ENCODE results near the gene CD37.
"Not testable (repeated sequence)": the region's sequence is repeated elsewhere in the genome, so short reads cannot be mapped to it uniquely, and the experiment has no call there.

CD37 gene

DNA sequence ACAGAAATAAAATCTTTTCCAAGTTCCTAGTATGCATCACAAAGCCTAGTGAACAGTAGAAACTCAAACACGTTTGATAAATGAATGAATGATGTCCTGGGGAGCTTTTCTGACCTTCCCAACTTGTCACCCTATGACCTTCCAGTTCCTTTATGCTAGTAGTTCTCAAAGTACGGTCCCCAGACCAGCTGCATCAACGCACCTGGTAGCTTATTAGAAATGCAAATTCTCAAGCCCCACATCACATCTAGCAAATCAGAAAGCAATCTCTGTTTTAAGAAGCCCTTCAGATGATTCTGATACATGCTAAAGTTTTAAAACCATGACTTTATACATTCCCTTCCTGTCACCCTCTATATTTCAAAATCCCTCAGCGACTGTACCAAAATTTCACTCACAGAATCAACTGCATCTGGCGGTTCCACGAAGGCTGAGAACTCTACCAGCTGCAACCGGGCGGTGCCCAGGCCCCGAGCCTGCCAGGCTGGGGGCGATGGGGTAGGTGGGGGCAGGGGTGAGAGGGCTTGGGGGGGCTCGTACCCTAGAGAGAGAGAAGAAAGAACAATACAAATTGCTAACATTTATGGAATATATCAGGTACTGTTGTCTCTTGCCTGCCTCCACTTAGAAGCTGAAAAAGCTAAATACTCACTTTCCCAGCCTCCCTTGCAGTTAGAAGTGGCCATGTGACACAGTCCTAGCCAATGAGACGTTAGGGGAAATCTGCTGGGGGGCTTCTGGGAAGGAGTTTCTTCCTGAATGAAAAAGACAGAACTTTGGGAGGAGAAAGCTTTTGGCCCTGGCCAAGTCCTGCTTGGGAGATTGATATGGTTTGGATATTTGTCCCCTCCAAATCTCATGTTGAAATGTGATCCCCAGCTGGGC, 13.3 kb downstream of the CD37 start:
- no peak for DNase-seq

GRCh38 chr19:49349567-49349966, 14.4 kb downstream of the CD37 start:
- no peak for DNase-seq

DNA sequence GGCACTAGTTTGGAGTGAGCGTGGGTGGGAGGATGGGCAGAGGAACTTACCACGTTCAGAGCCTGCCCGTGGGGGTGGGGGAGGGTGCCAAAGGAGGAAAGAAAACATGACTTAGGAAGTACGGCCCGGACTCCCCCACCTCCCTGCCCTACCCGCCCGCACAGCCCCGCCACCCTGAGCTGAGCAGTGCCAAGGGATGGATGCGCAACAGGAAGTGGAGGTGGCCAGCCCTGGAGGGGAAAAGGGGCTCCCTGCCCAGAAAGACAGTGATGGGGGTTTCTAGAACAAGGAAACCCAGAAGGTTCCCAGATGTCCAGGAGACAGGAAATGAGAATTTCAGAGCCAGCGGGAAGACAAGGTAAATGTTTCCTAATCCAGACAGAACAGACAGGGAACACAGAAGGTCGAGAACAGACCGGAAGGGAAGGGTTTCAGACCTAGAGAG, 20.7 kb downstream of the CD37 start:
- no peak for DNase-seq

GRCh38 chr19:49356382-49356781, 21.2 kb downstream of the CD37 start:
- DNase-seq = no peak

GRCh38 chr19:49357186-49357585, 22.0 kb downstream of the CD37 start:
- DNase-seq = no peak

DNA sequence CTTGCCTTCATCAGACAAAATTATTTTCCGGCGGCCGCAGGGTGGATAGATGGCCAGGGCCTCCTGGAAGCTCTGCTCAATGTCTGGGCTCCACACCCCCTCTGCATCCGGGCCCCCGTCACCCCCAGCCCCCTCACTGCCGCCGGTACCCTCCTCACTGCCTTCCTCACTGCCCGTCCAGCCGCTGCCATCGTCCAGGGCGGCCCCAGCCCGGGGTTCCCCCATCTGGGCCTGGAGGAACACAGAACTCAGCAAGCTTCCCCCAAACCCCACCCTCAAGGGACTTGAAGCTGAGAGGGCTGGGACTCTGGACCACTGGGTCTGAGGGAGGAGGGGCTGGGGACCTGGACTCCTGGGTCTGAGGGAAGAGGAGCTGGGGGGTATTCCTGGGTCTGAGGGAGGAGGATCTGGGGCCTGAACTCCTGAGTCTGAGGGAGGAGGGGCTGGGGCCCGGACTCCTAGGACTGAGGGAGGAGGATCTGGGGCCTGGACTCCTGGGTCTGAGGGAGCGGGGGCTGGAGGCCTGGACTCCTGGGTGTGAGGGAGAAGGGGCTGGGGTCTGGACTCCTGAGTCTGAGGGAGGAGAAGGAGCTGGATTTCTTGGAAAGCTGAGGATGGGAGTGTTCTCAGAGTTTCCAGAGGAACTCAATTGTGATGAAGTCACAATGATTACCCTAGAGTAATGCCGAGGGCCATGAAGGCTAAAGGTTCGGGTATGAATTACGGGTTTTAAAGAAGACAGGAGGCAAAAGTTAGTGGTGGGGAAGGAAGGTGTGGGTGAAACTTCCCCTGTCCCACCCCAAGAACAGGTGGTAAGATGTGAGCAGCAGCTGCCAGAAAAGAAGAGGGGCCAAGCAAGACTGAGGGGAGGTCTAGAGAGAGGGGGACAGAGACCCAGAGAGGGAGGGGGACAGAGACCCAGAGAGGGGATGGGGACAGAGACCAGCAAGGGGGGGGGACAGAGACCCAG, 24.9 kb downstream of the CD37 start:
- DNase-seq = no peak

DNA sequence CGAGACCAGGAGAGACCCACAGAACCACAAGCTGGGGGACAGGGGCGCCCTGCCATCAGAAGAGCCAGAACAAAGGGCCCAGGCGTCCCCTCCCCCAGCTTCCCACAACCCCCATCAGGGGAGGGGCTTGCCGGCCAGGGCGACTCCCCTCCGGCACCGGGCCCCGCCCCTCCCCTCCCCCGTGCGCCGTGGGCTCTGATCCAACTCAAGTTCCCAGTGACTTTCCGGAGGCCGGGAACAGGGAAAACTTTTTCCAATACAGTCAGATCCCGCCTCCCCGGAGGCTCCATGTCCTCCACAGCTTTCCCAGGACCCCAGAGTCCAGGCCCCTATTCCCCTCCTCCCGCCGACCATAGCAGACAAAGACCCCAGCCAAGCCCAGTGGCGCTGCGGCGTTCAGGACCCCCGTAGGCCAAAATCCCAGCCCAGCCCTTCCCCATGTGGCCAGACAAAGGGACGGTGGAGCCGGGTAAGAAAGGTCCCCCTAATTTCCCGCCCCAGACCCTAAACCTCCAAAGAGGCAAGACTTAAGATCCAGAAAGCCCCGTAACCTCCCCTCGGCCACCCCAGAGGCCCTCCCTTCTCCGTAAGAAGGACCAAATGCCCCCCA, 26.3 kb downstream of the CD37 start:
- no peak for DNase-seq

- no peak for DNase-seq
These were observed 27.1 kb downstream of the CD37 start, which contains the start of gene TEAD2 for GRCh38 chr19:49362048-49362928. TEAD2 (minus strand) TSS chr19:49362416; CDS start chr19:49360075, 2,341 bp downstream.

- DNase-seq = no peak
These were observed 27.7 kb downstream of the CD37 start for GRCh38 chr19:49362929-49363267.

GRCh38 chr19:49363268-49364082, 28.3 kb downstream of the CD37 start, which contains the start of gene DKKL1:
DKKL1 (plus strand) TSS chr19:49363877; CDS start chr19:49363999, 122 bp downstream.
- DNase-seq = peak; percentile 63

DNA sequence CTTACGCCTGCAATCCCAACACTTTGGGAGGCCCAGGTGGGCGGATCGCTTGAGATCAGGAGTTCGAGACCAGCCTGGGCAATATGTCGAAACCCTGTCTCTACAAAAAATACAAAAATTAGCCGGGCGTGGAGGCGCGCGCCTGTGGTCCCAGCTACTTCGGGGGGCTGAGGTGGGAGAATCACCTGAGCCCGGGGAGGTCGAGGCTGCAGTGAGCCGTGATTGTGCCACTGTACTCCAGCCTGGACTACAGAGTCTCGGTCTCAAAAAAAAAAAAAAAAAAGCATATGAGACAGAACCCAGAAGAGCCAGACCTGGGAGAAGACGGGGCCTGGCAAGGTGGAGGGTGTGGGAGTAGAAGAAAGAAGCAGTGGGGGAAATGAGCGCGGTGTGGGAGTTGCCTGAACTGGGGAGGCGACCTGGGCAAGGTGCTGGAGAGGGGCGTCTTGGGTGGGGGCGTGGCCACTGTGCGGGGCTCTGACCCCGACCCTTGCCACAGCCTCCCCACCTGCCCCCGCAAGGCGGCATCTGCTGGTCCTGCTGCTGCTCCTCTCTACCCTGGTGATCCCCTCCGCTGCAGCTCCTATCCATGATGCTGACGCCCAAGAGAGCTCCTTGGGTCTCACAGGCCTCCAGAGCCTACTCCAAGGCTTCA, 29.0 kb downstream of the CD37 start:
- no peak for DNase-seq

DNA sequence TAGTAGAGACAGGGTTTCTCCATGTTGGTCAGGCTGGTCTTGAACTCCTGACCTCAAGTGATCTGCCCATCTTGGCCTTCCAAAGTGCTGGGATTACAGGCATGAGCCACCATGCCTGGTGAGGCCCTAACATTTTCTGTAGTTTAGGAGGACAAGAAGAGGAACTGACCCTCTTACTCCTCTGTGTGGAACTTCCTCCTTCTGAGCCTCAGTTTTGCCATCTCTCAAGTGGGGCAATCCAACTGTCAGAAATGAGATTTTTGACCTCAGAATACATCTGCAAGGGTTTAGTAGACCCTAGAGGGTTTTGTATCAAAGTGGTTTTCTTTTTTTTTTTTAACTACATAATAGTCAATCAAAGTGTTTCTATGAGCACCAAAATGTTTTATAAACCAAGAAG, 30.9 kb downstream of the CD37 start:
- no peak for DNase-seq

- no peak for DNase-seq
These were observed 33.6 kb downstream of the CD37 start for GRCh38 chr19:49368711-49369358.

DNA sequence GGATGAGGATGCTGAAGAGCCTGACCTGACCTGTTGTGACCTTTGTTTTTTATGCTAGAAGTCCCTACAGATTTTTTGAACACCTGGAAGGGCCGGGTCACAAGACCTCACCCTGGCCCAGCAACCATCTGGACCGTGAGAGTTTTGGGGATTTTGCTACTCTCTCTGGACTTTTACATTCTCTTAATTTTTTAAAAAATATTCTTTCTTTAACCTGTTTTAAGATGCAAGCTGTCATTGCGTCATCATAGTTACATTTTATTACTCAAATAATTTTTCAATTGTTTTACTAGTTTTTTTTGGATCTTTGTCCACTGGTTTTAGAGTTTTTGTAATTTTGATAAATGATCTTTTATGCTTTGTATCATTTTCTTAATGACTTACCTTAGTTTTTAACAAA, 36.0 kb downstream of the CD37 start:
- DNase-seq = no peak

DNA sequence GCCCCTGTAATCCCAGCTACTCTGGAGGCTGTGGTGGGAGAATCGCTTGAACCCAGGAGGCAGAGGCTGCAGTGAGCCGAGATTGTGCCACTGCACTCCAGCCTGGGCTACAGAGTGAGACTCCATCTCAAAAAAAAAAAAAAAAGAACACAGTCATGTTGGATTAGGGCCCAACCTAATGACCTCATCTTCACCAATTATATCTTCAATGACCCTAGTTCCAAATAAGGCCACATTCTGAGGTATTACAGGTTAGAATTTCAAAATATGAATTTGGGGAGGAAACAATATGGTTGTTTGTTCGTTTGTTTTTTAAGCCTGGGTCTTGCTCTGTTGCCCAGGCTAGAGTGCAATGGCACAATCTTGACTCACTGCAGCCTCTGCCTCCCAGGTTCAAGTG, 38.0 kb downstream of the CD37 start:
- not testable (repeated sequence) for DNase-seq

DNA sequence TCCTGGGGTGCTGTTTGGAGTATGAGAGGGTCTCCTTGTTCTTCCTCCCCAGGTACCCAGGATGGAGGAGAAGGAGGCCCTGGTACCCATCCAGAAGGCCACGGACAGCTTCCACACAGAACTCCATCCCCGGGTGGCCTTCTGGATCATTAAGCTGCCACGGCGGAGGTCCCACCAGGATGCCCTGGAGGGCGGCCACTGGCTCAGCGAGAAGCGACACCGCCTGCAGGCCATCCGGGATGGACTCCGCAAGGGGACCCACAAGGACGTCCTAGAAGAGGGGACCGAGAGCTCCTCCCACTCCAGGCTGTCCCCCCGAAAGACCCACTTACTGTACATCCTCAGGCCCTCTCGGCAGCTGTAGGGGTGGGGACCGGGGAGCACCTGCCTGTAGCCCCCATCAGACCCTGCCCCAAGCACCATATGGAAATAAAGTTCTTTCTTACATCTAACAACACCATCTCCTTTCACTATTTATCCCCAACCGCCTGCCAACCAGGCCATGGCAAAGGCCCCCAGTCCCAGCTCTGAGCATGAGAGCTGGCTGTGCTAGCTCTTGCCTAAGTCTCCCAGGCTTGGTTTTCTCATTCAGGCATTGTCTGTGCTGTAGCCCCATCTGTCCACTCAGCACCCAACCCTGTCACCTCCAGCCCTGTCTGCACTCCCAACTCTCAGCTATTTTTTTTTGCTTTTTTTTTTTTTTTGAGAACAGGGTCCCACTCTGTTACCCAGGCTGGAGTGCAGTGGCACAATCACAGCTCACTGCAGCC, 39.6 kb downstream of the CD37 start:
- DNase-seq = no peak

- no peak for DNase-seq
These were observed 43.3 kb downstream of the CD37 start for GRCh38 chr19:49378512-49378911.

DNA sequence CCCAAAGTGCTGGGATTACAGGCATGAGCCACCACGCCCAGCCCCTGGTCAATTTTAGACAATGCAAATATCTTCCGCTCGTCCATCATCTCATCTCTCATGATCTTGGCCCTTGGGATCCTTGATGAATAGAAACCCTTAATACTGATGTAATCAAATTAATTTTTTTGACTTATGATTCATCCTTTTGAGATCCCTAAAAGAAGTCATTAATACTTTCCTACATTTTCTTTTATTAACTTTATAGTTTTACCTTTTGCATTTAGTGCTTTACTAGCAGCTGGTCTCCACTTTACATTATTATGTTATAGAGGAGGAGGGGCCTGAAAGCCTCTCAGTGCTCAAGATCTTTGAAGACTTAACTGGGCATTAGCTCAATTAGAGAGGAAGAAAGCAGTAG, 45.2 kb downstream of the CD37 start:
- DNase-seq = no peak

GRCh38 chr19:49382639-49383038, 47.4 kb downstream of the CD37 start:
- no peak for DNase-seq

Measured in stimulated activated CD4-positive, alpha-beta T cell treated with anti-CD3 and anti-CD28 coated beads, Interleukin-4, amount 100 ng/mL, for 24 hours (primary cell).